ENCODE results near the gene RAD51B.

GRCh38 chr14:68148276-68148675 lies 328.7 kb downstream of the RAD51B start:
- TF ChIP-seq POLR2A (IDR thresholded peaks at IDR 0.05) (no peak), CTCF (IDR thresholded peaks at IDR 0.05) (no peak), EP300 (IDR thresholded peaks at IDR 0.05) (no peak)
